OCI-LY1 (cell line): ENCODE results near the gene BACE2.
A peak's percentile ranks its signal among the peaks of the same experiment; 100 is the strongest.

Source experiments
- H2AFZ ChIP-seq: fragments of 200-600 bp; sonication (generic), shearing (Covaris generic); 2 replicates; pipeline ENCODE4 v1.6.0; 2014; ENCODE audit warnings: antibody characterized with exemption, mild to moderate bottlenecking, low read length
- H3F3A ChIP-seq: fragments of 200-600 bp; sonication (generic), shearing (Covaris generic); 2 replicates; pipeline ENCODE4 v1.6.0; 2014; ENCODE audit warnings: mild to moderate bottlenecking, antibody characterized with exemption, low read length, moderate library complexity; ENCODE audit not compliant: insufficient read depth
- H3K27ac ChIP-seq: fragments of 200-600 bp; sonication (generic); 2 replicates; pipeline ENCODE4 v1.5.1; 2014; ENCODE audit warnings: low read length, mixed run types, mild to moderate bottlenecking, low read depth; ENCODE audit not compliant: poor library complexity, severe bottlenecking
- H3K27me3 ChIP-seq: fragments of 200-600 bp; sonication (generic); 2 replicates; pipeline ENCODE4 v1.6.0; 2014; ENCODE audit warnings: antibody characterized with exemption, mild to moderate bottlenecking, low read length, moderate library complexity; ENCODE audit not compliant: insufficient read depth
- H3K36me3 ChIP-seq: fragments of 200-600 bp; sonication (generic); 2 replicates; pipeline ENCODE4 v1.6.1; 2014; ENCODE audit warnings: mild to moderate bottlenecking, antibody characterized with exemption, low read length, moderate library complexity, mixed read lengths; ENCODE audit not compliant: insufficient read depth
- H3K4me1 ChIP-seq: fragments of 200-600 bp; sonication (generic); 2 replicates; pipeline ENCODE4 v1.5.1; 2014; ENCODE audit warnings: mild to moderate bottlenecking, low read length, moderate library complexity; ENCODE audit not compliant: insufficient read depth, severe bottlenecking
- H3K4me2 ChIP-seq: fragments of 200-600 bp; sonication (generic), shearing (Covaris generic); 2 replicates; pipeline ENCODE4 v1.6.1; 2014; ENCODE audit warnings: low read length
- H3K4me3 ChIP-seq: fragments of 200-600 bp; sonication (generic); 2 replicates; pipeline ENCODE4 v1.5.1; 2014; ENCODE audit warnings: low read length, low read depth, mild to moderate bottlenecking, mixed read lengths; ENCODE audit not compliant: poor library complexity, severe bottlenecking
- H3K79me2 ChIP-seq: fragments of 200-600 bp; shearing (Covaris generic); 2 replicates; pipeline ENCODE4 v1.6.1; 2016; ENCODE audit warnings: mixed run types, low read length, mixed read lengths; ENCODE audit not compliant: insufficient read depth
- H3K9ac ChIP-seq: fragments of 200-600 bp; sonication (generic), shearing (Covaris generic); 2 replicates; pipeline ENCODE4 v1.6.1; 2014; ENCODE audit warnings: mild to moderate bottlenecking, low read length, mixed read lengths
- H3K9me2 ChIP-seq: fragments of 200-600 bp; sonication (generic), shearing (Covaris generic); 2 replicates; pipeline ENCODE4 v1.6.1; 2014; ENCODE audit warnings: low read depth, mild to moderate bottlenecking, low read length, mixed read lengths
- H3K9me3 ChIP-seq: fragments of 200-600 bp; shearing (Covaris generic); 2 replicates; pipeline ENCODE4 v1.6.1; 2014; ENCODE audit warnings: low read length, mixed read lengths
- H4K20me1 ChIP-seq: fragments of 200-600 bp; sonication (generic), shearing (Covaris generic); 2 replicates; pipeline ENCODE4 v1.6.0; 2016; ENCODE audit warnings: mild to moderate bottlenecking, low read length; ENCODE audit not compliant: insufficient read depth
- EZH2 ChIP-seq: fragments of 200-600 bp; sonication (generic), shearing (Covaris generic); IDR thresholded peaks from 2 replicates; pipeline ENCODE4 v1.8.0; 2017; ENCODE audit warnings: borderline replicate concordance, mixed run types, mild to moderate bottlenecking, antibody characterized with exemption, low read length, moderate library complexity, mixed read lengths
- TF ChIP-seq, protein P1 (sequence below): fragments of 200-600 bp; sonication (generic), shearing (Covaris generic); IDR thresholded peaks from 2 replicates; pipeline ENCODE4 v1.5.1; 2017; ENCODE audit warnings: mild to moderate bottlenecking, antibody characterized with exemption, low read length, moderate library complexity, mixed read lengths

The BACE2 gene

DNA sequence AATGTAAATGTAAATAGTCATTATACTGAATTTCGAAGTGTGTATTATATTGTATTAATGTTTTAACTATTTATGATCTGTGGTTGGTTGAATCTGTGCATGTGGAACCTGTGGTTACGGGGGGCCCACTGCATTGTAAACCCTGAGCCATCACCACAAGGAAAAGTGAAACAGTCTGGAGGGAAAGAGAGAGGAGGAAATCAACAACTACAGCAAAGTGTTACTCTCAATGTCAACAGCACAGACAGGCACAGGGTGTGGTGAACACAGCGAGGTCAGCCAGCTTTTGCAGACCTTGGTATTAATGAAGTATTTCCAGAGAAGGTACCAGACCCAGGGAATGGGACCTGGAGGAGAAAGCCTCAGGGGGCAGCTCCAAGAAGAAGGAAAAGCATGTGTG lies 37.1 kb upstream of the BACE2 start:
- Histone ChIP-seq H2AFZ (no peak overlapping the region), H3K9me2 (no peaks in the 10 kb centered on the region), H3K36me3 (no peaks in the 10 kb centered on the region), H3K9ac (no peak overlapping the region), H3K4me1 (no peaks in the 10 kb centered on the region), H3K27ac (no peak overlapping the region), H3K9me3 (no peaks in the 10 kb centered on the region), H3K4me2 (no peak overlapping the region), H3K27me3 (no peaks in the 10 kb centered on the region), H3K79me2 (no peaks in the 10 kb centered on the region), H3F3A (no peaks in the 10 kb centered on the region), H3K4me3 (no peak overlapping the region), H4K20me1 (no peaks in the 10 kb centered on the region)
- TF ChIP-seq, protein P1, sequence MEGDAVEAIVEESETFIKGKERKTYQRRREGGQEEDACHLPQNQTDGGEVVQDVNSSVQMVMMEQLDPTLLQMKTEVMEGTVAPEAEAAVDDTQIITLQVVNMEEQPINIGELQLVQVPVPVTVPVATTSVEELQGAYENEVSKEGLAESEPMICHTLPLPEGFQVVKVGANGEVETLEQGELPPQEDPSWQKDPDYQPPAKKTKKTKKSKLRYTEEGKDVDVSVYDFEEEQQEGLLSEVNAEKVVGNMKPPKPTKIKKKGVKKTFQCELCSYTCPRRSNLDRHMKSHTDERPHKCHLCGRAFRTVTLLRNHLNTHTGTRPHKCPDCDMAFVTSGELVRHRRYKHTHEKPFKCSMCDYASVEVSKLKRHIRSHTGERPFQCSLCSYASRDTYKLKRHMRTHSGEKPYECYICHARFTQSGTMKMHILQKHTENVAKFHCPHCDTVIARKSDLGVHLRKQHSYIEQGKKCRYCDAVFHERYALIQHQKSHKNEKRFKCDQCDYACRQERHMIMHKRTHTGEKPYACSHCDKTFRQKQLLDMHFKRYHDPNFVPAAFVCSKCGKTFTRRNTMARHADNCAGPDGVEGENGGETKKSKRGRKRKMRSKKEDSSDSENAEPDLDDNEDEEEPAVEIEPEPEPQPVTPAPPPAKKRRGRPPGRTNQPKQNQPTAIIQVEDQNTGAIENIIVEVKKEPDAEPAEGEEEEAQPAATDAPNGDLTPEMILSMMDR, result no peak
- TF ChIP-seq EZH2, result no peak

DNA sequence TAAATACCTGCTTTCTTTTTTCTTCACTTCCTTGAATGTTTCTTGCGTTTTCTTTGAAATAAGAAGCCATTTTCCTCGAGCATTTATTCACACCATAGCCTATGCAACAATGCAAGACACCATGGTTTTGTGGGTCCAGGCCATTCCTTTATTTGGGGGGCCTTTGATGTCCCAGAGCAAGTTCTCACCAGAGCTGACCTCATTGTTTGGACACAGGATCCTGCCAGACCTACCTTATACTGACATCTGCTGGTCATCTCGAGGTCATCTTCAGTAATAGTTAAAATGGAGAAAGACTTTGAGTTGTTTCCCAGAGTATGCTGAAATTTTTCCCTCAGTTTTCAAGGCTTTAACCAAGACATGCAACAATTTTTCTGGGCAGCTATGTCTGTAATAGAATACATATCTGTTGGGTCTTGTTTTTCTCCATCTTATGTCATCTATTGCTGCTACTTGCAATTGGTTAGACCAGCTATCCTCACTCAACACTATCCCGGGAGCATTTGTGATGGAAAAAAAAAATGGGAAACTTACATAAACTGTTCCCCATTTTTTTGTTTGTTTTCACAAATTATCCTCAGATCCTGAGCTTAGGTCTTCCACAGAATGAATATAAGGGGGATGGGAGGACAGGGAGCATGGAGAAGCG lies 34.0 kb upstream of the BACE2 start:
- H3K27ac ChIP-seq, result no peak overlapping the region
- H3K27me3 ChIP-seq, result no peaks in the 10 kb centered on the region; the same call in 1 of the 2 replicates
- H3F3A ChIP-seq, result no peaks in the 10 kb centered on the region
- H3K36me3 ChIP-seq, result no peaks in the 10 kb centered on the region
- no peaks in the 10 kb centered on the region for H4K20me1 ChIP-seq
- no peaks in the 10 kb centered on the region for H3K9me3 ChIP-seq
- H3K4me2 ChIP-seq, result no peak overlapping the region
- H3K4me3 ChIP-seq, result no peak overlapping the region
- no peaks in the 10 kb centered on the region for H3K9me2 ChIP-seq
- H3K4me1 ChIP-seq, result no peaks in the 10 kb centered on the region
- H2AFZ ChIP-seq, result no peak overlapping the region
- H3K79me2 ChIP-seq, result no peaks in the 10 kb centered on the region
- no peak overlapping the region for H3K9ac ChIP-seq
- no peak for TF ChIP-seq EZH2
- TF ChIP-seq, protein P1, result peak; percentile 52

DNA sequence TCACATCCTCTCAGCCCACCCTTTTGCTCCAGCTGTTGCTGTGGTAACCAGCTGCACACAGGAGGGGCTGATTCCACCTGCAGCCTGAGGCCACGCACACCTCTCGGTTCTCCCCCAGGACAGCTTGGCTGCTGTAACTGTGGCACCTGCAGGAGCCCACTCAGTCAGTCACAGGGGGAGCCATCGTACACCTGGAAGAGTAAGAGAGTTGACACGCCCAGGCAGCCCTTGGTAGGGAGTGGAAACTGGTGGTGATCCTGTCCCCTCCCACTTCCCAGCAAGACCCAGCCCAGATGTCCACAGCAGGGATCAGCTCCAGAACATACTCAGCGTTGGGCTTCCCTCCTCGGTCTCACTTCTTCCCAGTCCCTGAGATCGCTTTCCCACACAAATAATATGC lies 32.2 kb upstream of the BACE2 start:
- H3F3A ChIP-seq, result no peaks in the 10 kb centered on the region
- no peak overlapping the region for H3K4me2 ChIP-seq
- H2AFZ ChIP-seq, result no peak overlapping the region
- H4K20me1 ChIP-seq, result no peaks in the 10 kb centered on the region
- no peaks in the 10 kb centered on the region; the same call in 1 of the 2 replicates for H3K27me3 ChIP-seq
- TF ChIP-seq, protein P1, result no peak
- TF ChIP-seq EZH2, result no peak
- H3K9me2 ChIP-seq, result no peaks in the 10 kb centered on the region
- H3K9me3 ChIP-seq, result no peaks in the 10 kb centered on the region
- H3K79me2 ChIP-seq, result no peaks in the 10 kb centered on the region
- no peaks in the 10 kb centered on the region for H3K36me3 ChIP-seq
- H3K4me3 ChIP-seq, result no peak overlapping the region
- no peak overlapping the region for H3K9ac ChIP-seq
- H3K4me1 ChIP-seq, result no peaks in the 10 kb centered on the region
- H3K27ac ChIP-seq, result no peak overlapping the region
